AG04450 (cell line): Measurements from ENCODE around the gene ACTL6B. TPM values are rescaled to one million over a fixed set of nuclear protein-coding genes. Genes with fewer than 3 reads are reported as not detected.

ENCODE experiments used
- CTCF ChIA-PET: fragments of 300-600, 350-600 bp; formaldehyde crosslinking; extraction: SDS; loops from one replicate; lab custom pipeline; 2022; ENCODE audit warnings: antibody characterized with exemption, inconsistent platforms; lab: Charles Lee
- POLR2A ChIA-PET: fragments of 350-600 bp; formaldehyde crosslinking; extraction: SDS; loops from one replicate; lab custom pipeline; 2021; ENCODE audit warnings: antibody characterized with exemption, inconsistent platforms; lab: Yijun Ruan, JAX
- DNase-seq: peaks from one replicate; pipeline ENCODE4 v3.0.0-alpha.2; 2011; ENCODE audit warnings: low read depth, low spot score
- H3K27ac ChIP-seq: one replicate; pipeline ENCODE4 v1.5.1; 2012; ENCODE audit warnings: low read depth, low read length, control low read depth
- H3K27me3 ChIP-seq: one replicate; pipeline ENCODE4 v1.6.0; 2012; ENCODE audit warnings: low read length; ENCODE audit not compliant: control insufficient read depth, insufficient read depth
- H3K4me3 ChIP-seq: 2 replicates; pipeline ENCODE4 v1.5.1; 2011; ENCODE audit warnings: mild to moderate bottlenecking, low read depth, low read length, control low read depth
- H3K9me3 ChIP-seq: 2 replicates; pipeline ENCODE4 v1.5.1; 2012; ENCODE audit warnings: low read length; ENCODE audit not compliant: control insufficient read depth, insufficient read depth
- polyA plus RNA-seq: library from polyadenylated mRNA; depleted of rRNA; stranded (reverse); fragments of >200 nt; gene quantifications from 2 replicates; pipeline ENCODE4 v1.2.3, GENCODE V29; 2011
- TF ChIP-seq, protein P1 (sequence below): IDR thresholded peaks from 2 replicates; pipeline ENCODE4 v1.5.1; 2011; ENCODE audit warnings: low read depth, low read length, control low read depth, inconsistent platforms

ACTL6B gene
- polyA plus RNA-seq, 1 experiment: not detected

DNA sequence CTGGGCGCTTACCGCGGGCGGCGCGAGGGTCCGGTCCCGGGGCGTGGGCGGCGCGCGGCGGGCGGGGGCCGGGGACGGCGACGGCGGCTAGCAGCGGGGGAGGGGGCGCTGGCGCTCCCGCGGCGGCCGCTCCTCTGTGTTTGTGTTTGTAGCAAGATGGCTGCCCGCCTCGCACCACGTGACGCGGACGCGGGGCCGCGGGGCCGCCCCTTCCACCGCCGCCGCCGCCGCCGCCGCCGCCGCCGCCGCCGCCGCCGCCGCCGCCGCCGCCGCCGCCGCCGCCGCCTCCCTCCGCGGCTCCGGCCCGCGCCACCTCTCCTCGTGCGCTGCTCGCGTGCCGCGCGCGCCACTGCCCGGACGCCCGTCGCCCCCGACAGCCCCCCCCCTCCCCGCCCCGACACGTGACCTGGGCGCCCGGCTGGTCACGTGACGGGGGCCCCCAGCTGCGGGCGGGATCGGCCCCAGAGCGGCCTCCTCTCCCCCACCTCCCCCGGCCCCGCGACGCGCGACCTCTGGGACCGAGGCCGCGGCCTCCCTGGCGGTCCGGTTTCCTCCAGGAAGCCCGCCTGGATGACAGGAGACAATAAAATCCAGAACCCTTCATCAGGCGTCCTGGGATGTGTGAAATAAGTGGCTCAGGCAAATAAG, 38.0 kb upstream of the ACTL6B start, which contains the start of gene GIGYF1:
GIGYF1 (minus strand) TSS at position 153 of the 648 bp plus-strand sequence. CDS start 6,012 bp downstream, outside the sequence.
- TF ChIP-seq, protein P1, sequence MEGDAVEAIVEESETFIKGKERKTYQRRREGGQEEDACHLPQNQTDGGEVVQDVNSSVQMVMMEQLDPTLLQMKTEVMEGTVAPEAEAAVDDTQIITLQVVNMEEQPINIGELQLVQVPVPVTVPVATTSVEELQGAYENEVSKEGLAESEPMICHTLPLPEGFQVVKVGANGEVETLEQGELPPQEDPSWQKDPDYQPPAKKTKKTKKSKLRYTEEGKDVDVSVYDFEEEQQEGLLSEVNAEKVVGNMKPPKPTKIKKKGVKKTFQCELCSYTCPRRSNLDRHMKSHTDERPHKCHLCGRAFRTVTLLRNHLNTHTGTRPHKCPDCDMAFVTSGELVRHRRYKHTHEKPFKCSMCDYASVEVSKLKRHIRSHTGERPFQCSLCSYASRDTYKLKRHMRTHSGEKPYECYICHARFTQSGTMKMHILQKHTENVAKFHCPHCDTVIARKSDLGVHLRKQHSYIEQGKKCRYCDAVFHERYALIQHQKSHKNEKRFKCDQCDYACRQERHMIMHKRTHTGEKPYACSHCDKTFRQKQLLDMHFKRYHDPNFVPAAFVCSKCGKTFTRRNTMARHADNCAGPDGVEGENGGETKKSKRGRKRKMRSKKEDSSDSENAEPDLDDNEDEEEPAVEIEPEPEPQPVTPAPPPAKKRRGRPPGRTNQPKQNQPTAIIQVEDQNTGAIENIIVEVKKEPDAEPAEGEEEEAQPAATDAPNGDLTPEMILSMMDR: no peak
- DNase-seq: no peak
- ChIA-PET POLR2A (interaction anchor here (0.6 to 1.8 kb wide), 2 partner anchors 12 to 194 kb away, joined by 3 to 19 read pairs; partner anchors contain the start of gene POP7), CTCF (interaction anchor here (2.8 kb wide), 1 partner anchor 11 kb away, joined by 13 read pairs; the partner anchor contains the start of gene POP7)
- peak within 1 kb of the TSS; percentile 80 for H3K4me3 ChIP-seq
- H3K27ac ChIP-seq: peak within 1 kb of the TSS; percentile 11
- H3K9me3 ChIP-seq: 0 out of 2 replicates have a peak, but pooled peaks cover 4% of the 10 kb centered on the region
- peaks cover 2% of the 10 kb centered on the region for H3K27me3 ChIP-seq

DNA sequence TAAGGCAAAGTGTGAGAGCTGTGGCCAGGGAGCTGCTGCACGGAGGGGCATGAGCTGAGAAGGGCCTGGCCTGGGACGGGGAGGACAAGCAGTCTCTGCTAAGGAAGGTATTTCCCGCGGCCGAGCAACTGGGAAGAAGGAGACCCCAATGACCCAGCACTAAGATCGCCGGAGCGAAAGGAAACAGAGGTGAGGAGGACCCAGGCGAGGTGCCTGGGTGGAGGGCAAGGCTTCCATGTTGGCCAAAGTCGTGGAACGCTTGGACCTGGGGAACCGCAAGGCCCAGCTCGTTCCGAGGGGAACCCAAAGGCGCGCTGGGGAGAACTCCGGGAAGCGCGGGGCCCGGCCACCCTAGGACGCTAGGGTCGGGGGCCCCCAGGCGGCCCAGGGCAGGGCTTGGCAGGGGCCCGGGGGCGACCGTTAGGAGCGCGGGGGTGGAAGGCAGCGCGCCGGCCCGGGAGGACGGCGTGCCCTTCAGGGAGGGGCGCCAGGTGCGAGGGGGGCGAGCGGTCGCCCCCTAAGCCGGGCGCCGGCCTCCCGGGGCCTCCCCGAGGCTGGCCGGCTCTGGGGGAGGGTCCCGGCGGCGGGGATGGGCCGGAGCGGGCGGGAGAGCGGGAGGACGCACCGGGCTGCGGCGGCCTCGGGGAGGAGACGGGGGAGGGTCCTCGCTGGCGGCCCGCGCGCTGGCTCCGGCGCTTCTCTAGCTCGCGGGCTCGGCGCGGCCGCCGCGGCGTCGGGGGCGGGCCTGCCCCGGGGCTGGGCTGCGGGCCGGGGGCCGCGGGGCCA, 37.3 kb upstream of the ACTL6B start:
- TF ChIP-seq, protein P1: no peak
- Histone ChIP-seq H3K27me3 (peaks cover 2% of the 10 kb centered on the region), H3K27ac (no peak overlapping the region), H3K4me3 (peak overlapping the region; percentile 80), H3K9me3 (0 out of 2 replicates have a peak, but pooled peaks cover 4% of the 10 kb centered on the region)
- ChIA-PET CTCF (interaction anchor here (0.5 to 4.3 kb wide), 9 partner anchors 12 to 451 kb away, joined by 3 to 56 read pairs (median 7); partner anchors contain the start of genes POP7 and SLC12A9), POLR2A (interaction anchor here (0.6 to 1.8 kb wide), 6 partner anchors 12 to 265 kb away, joined by 3 to 19 read pairs (median 4); partner anchors contain the start of genes PCOLCE, POP7, SLC12A9 and ZCWPW1)
- no peak for DNase-seq

DNA sequence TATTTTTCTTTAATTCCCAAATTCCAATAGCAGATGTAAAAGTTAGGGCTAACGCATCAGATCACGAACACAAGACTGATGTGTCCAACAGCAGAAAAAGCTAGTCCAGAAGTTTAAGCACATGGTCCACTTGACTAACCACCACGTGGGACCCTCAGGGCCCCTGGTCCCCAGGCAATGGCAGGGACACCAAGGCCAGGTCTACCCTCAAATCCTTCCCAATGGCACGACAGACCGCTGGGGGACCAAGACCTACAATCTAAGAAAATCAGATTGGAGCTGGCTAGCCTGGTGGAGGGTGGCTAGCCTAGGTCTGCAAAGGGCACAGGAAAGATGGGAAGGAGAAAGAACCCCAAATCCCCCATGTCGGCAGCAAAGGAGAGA, 36.3 kb upstream of the ACTL6B start:
- peak overlapping the region; percentile 11 for H3K27ac ChIP-seq
- POLR2A ChIA-PET: interaction anchor here (0.6 to 1.5 kb wide), 5 partner anchors 13 to 264 kb away, joined by 3 to 5 read pairs (median 4); partner anchors contain the start of genes FBXO24, LRCH4, PCOLCE and POP7
- H3K4me3 ChIP-seq: peak overlapping the region; percentile 80
- CTCF ChIA-PET: interaction anchor here (0.5 to 4.3 kb wide), 8 partner anchors 11 to 165 kb away, joined by 3 to 56 read pairs (median 30); partner anchors contain the start of genes POP7 and SLC12A9
- TF ChIP-seq, protein P1: no peak
- 0 out of 2 replicates have a peak, but pooled peaks cover 4% of the 10 kb centered on the region for H3K9me3 ChIP-seq
- H3K27me3 ChIP-seq: peaks cover 2% of the 10 kb centered on the region
- DNase-seq: no peak

DNA sequence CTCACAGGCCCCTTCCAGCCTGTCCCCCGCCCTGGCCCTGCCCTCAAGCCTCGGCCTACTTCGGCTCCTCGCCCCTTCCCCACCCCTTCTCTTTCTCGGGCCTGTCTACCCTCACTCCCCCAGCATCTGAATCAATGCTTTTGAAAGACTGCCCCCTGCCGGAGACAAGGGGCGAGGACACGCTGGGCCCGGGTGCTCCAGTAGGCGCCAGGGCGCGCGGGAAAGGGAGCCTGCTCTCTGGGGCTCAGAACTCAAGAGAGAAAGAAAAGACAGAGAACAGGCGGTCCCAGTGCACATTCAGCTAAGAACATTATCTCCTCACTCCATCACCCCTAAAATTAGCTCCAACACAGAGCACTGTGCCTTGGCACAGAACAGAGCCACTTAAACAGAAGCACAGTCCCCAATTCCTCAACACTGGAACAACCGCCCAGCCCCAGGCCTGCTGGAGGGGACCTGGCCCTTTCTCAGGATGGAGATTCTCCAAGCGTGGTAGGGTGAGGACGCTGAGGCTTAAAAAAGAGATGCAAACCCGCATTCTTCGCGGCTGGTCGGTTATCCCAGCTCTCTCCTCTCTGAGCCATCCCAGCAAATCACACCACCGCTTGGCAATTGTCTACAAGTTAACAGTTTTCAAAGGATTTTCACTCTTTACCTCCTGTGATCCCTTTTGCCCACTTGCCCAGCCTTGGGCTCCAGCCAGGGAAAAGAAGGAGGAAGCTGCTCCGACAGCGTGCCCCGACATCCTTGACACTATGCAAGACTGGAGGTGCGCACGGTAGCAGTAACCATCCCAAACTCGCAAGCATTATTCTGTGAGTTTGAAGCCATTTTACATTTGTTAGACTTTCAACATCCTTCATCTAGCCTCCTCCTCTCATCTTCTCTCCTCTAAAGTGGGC, 35.7 kb upstream of the ACTL6B start:
- POLR2A ChIA-PET: interaction anchor here (0.6 to 1.5 kb wide), 5 partner anchors 14 to 225 kb away, joined by 3 to 5 read pairs (median 4); partner anchors contain the start of genes FBXO24, LRCH4, PCOLCE and POP7
- H3K27ac ChIP-seq: no peak overlapping the region

More for the DNA sequence above, 35.7 kb upstream of the ACTL6B start:
- Histone ChIP-seq H3K4me3 (peak overlapping the region; percentile 80), H3K27me3 (peaks cover 2% of the 10 kb centered on the region), H3K9me3 (0 out of 2 replicates have a peak, but pooled peaks cover 4% of the 10 kb centered on the region)
- CTCF ChIA-PET: interaction anchor here (0.6 to 4.3 kb wide), 28 partner anchors 10 to 508 kb away, joined by 3 to 56 read pairs (median 4); partner anchors contain the start of genes AGFG2, FBXO24, LRCH4 and MOSPD3
- DNase-seq: no peak
- TF ChIP-seq, protein P1: peak; percentile 90
